Heart right ventricle (tissue), 16 donors: ENCODE data around the gene PPP3CA. TPM values are rescaled to one million over a fixed set of nuclear protein-coding genes. Genes with fewer than 3 reads are reported as not detected.

ENCODE experiments used
- ATAC-seq, 8 donors: fragments of 200-7000 bp; cut with Tn5 transposase; one replicate each; pipeline ENCODE4 v1.9.1; 2020; ENCODE audit warnings: mild to moderate bottlenecking in 8 of 8, moderate library complexity in 8 of 8, moderate number of reproducible peaks in 1 of 8
- DNase-seq, 2 donors: peaks; one replicate each; pipeline ENCODE4 v3.0.0-alpha.2; 2020
- H3K27ac ChIP-seq, 10 donors: fragments of 200-600 bp; sonication (generic) in 2 of 10; one replicate each; pipeline versions ENCODE4 v1.5.0 to v1.8.0; 2020 to 2022; ENCODE audit warnings: mild to moderate bottlenecking in 3 of 10
- H3K27me3 ChIP-seq, 7 donors: fragments of 200-600 bp; one replicate each; pipeline ENCODE4 v1.8.0; 2021 to 2022; ENCODE audit warnings: mild to moderate bottlenecking in 2 of 7
- H3K36me3 ChIP-seq, 9 donors: fragments of 200-600 bp; sonication (generic) in 1 of 9; one replicate each; pipeline versions ENCODE4 v1.5.0 to v1.8.0; 2020 to 2022; ENCODE audit warnings: mild to moderate bottlenecking in 2 of 9
- H3K4me1 ChIP-seq, 9 donors: fragments of 200-600 bp; sonication (generic) in 1 of 9; one replicate each; pipeline versions ENCODE4 v1.5.0 to v1.8.0; 2020 to 2022; ENCODE audit warnings: mild to moderate bottlenecking in 4 of 9
- H3K4me3 ChIP-seq, 10 donors: fragments of 200-600 bp; sonication (generic) in 2 of 10; one replicate each; pipeline versions ENCODE4 v1.5.0 to v1.8.0; 2020 to 2022; ENCODE audit warnings: mild to moderate bottlenecking in 7 of 10, moderate library complexity in 2 of 10
- H3K9me3 ChIP-seq, 11 donors: fragments of 200-600 bp in 10 of 11; sonication (generic) in 2 of 11; one replicate each; pipeline versions ENCODE4 v1.5.0 to v1.8.0; 2013 to 2022; ENCODE audit warnings: mild to moderate bottlenecking in 2 of 11, control low read depth in 1 of 11, moderate library complexity in 1 of 11
- WGBS, 2 donors: extraction: QIAGEN DNeasy Blood & Tissue Kit; methylation state at CpG; one replicate each; pipeline ENCODE4 v1.1.7; 2013; ENCODE audit warnings: inconsistent platforms in 1 of 2; 5-methylcytosine and 5-hydroxymethylcytosine counted together
- intact Hi-C, 10 donors: fragments of 100-400 bp; cut with DNase I; formaldehyde crosslinking; loops; one replicate each; pipeline versions ENCODE4 v1.11.1 to v1.14.2; 2022
- polyA plus RNA-seq, 2 donors: library from polyadenylated mRNA; stranded (reverse); fragments of 200-250 nt; gene quantifications; one replicate each; pipeline ENCODE4 v1.2.3, GENCODE V29; 2013
- total RNA-seq, 10 donors: library from RNA; stranded (reverse); fragmentation: NEBNext Ultra II Directional in 3 of 10; extraction: Animal tissue kit (Norgen Biotek cat#: 25700) in 3 of 10; gene quantifications; one replicate each; pipeline versions ENCODE4 v1.2.1 to v1.2.4, GENCODE V29; 2021 to 2023
- TF ChIP-seq, protein P1 (sequence below), 9 donors: fragments of 200-600 bp; sonication (generic) in 2 of 9; IDR thresholded peaks; one replicate each; pipeline versions ENCODE4 v1.5.0 to v1.8.0; 2021 to 2022; ENCODE audit warnings: antibody characterized with exemption in 9 of 9, mild to moderate bottlenecking in 5 of 9, moderate library complexity in 1 of 9
- donor health status: Arrhythmogenic right ventricular cardiomyopathy.
- donor health status: ischemic (EF 13 %, LVEDD 7.1; RV severe dilation, severe dysfunction).
- donor health status: healthy with polysubstance abuse.
- donor health status: DM: no; HTN: yes; CAD: no.
- donor health status: DM: no; HTN: no; CAD: no.
- donor health status: ischemic (EF 25% LVEDD 6.9; RV normal size, moderate dysfunction).
- donor health status: ischemic (EF 25% LVEDD 5.7; RV mildly dilated, moderate dysfunction).
- donor health status: healthy.
- donor health status: DM: yes; HTN: yes; CAD: no.
- donor health status: Ischemic cardiomyopathy.
- donor health status: ischemic (EF 35%, LVEDD 5.7; RV mildly dilated, moderate dysfunction).
- donor health status: nonischemic (EF 11% LVEDD 7.7; RV severe dilation, severe dysfunction).
- donor health status: DM: yes; HTN: yes; CAD: no.
- donor health status: PGD.
- donor health status: ischemic (EF 29% LVEDD 5.4; RV normal size, mild dysfunction).
- donor health status: nonischemic (EF 23%, LVEDD 6.1; RV moderate dilation, normal function).

PPP3CA gene
- total and polyA plus RNA-seq, 12 donors: 8.1 to 30.8 (median 19.1) TPM

DNA sequence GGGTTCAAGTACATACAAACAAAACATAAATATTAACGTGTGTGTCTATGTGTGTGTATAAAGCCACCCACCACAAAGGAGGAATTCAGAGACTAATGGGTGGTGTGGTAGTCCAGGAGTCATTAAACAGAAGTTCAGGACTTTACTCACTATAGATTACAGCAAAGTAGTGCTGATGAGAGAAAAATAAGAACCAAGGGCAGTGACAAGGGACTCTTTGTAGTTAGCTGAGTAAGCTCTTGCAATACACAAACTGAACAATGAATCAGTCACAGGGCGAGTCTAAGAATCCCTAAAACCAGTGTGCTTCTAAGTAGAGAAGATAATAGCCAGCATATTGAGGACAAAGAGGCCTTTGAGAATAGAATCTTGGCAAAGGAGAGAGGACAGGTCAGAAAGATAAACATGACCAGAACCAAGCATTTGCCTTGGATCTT, 232.4 kb downstream of the PPP3CA start:
- DNase-seq: no peak
- H3K27me3 ChIP-seq: no peaks in the 10 kb centered on the region
- ATAC-seq: peak in 4 of 8 donors; percentile 41 to 78 (median 53)
- intact Hi-C loops: no loop called here
- WGBS, 2 donors: 63 to 78% methylated on average over 2 of the region's 2 CpGs
- peaks cover 0 to 13% (median 0%) of the 10 kb centered on the region in 9 donors for H3K4me1 ChIP-seq
- no peaks in the 10 kb centered on the region for H3K9me3 ChIP-seq
- H3K36me3 ChIP-seq: no peaks in the 10 kb centered on the region
- no peak overlapping the region for H3K27ac ChIP-seq
- no peak overlapping the region for H3K4me3 ChIP-seq
- TF ChIP-seq, protein P1, sequence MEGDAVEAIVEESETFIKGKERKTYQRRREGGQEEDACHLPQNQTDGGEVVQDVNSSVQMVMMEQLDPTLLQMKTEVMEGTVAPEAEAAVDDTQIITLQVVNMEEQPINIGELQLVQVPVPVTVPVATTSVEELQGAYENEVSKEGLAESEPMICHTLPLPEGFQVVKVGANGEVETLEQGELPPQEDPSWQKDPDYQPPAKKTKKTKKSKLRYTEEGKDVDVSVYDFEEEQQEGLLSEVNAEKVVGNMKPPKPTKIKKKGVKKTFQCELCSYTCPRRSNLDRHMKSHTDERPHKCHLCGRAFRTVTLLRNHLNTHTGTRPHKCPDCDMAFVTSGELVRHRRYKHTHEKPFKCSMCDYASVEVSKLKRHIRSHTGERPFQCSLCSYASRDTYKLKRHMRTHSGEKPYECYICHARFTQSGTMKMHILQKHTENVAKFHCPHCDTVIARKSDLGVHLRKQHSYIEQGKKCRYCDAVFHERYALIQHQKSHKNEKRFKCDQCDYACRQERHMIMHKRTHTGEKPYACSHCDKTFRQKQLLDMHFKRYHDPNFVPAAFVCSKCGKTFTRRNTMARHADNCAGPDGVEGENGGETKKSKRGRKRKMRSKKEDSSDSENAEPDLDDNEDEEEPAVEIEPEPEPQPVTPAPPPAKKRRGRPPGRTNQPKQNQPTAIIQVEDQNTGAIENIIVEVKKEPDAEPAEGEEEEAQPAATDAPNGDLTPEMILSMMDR (IDR thresholded peaks at IDR 0.05): no peak

- 83 to 88% methylated on average over 6 of the region's 6 CpGs for WGBS, 2 donors
- TF ChIP-seq, protein P1 (IDR thresholded peaks at IDR 0.05): no peak
- no peak for DNase-seq
- Histone ChIP-seq H3K4me3 (no peak overlapping the region), H3K27me3 (no peaks in the 10 kb centered on the region), H3K4me1 (peaks cover 3 to 42% (median 33%) of the 10 kb centered on the region in 9 donors), H3K9me3 (no peaks in the 10 kb centered on the region), H3K27ac (no peak overlapping the region), H3K36me3 (peaks cover 0 to 16% (median 0%) of the 10 kb centered on the region in 9 donors)
- no peak for ATAC-seq
- intact Hi-C loops: no loop called here
Observed at GRCh38 chr4:101104312-101105052, 242.8 kb downstream of the PPP3CA start.

- Histone ChIP-seq H3K9me3 (no peaks in the 10 kb centered on the region), H3K27me3 (no peaks in the 10 kb centered on the region), H3K4me1 (peaks cover 3 to 40% (median 33%) of the 10 kb centered on the region in 9 donors), H3K36me3 (peaks cover 0 to 21% (median 0%) of the 10 kb centered on the region in 9 donors), H3K4me3 (no peak overlapping the region), H3K27ac (peak overlapping the region in 2 of 10 donors; percentile 49 to 50)
- intact Hi-C loops: no loop called here
- 28 to 36% methylated on average over 4 of the region's 4 CpGs for WGBS, 2 donors
- DNase-seq (no peak), ATAC-seq (peak in 7 of 8 donors; percentile 32 to 56 (median 49))
- TF ChIP-seq, protein P1 (IDR thresholded peaks at IDR 0.05): no peak
Observed at GRCh38 chr4:101103381-101104142, 243.8 kb downstream of the PPP3CA start.

DNA sequence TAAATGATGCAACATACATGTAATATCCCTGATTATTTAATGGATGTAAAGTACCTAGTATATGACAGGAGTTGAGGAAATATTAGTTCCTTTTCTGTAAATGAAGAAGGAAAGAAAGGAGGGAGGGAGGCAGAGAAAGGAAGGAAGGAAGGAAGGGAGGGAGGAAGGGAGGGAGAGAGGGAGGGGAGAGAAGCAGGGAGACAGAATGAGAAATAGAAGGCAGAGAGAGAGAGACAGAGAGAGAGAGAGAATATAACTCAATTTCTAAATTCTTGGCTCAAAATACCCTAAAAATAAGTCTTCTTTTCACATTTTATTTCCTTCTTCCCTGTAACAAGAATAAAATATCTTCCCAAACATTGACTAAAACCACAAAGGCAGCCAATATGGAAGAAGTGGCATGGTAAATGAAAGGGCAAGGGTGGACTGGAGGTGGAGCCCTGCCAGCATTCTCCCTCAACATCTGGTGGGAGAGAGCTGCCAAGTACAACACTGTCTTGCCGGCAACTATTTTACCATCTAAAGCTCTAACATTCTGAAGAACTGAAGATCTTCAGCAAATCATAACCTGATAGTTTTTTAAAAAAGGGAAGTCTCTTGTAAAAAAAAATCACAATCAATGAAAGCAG, 245.1 kb downstream of the PPP3CA start:
- peaks cover 0 to 18% (median 0%) of the 10 kb centered on the region in 9 donors for H3K36me3 ChIP-seq
- WGBS, 2 donors: 22 to 30% methylated on average over 1 of the region's 1 CpG
- intact Hi-C loops: no loop called here

More for the DNA sequence above, 245.1 kb downstream of the PPP3CA start:
- ATAC-seq: peak in 7 of 8 donors; percentile 51 to 85 (median 74)
- TF ChIP-seq, protein P1 (IDR thresholded peaks at IDR 0.05): no peak
- H3K9me3 ChIP-seq: no peaks in the 10 kb centered on the region
- H3K27me3 ChIP-seq: no peaks in the 10 kb centered on the region
- H3K27ac ChIP-seq: peak overlapping the region in 2 of 10 donors; percentile 12 to 13
- H3K4me3 ChIP-seq: no peak overlapping the region
- H3K4me1 ChIP-seq: peaks cover 3 to 39% (median 33%) of the 10 kb centered on the region in 9 donors
- DNase-seq: peak; percentile 39 to 46
